Left ventricle myocardium inferior (tissue), 1 donor: ENCODE measurements around the gene OSER1. TPM values are rescaled to one million over a fixed set of nuclear protein-coding genes. Genes with fewer than 3 reads are reported as not detected.

Experiments used
- DNase-seq: peaks from one replicate; pipeline ENCODE4 v3.0.0-alpha.2; 2020
- H3K27ac ChIP-seq: fragments of 200-600 bp; replicated peaks from 2 replicates; pipeline ENCODE4 v1.8.0; 2021
- H3K27me3 ChIP-seq: fragments of 200-600 bp; 2 replicates; pipeline ENCODE4 v1.8.0; 2021; ENCODE audit warnings: low read depth
- H3K36me3 ChIP-seq: fragments of 200-600 bp; 2 replicates; pipeline ENCODE4 v1.8.0; 2021
- H3K4me1 ChIP-seq: fragments of 200-600 bp; 2 replicates; pipeline ENCODE4 v1.8.0; 2021
- H3K4me3 ChIP-seq: fragments of 200-600 bp; 2 replicates; pipeline ENCODE4 v1.8.0; 2021; ENCODE audit warnings: mild to moderate bottlenecking, moderate library complexity
- H3K9me3 ChIP-seq: fragments of 200-600 bp; replicated peaks from 2 replicates; pipeline ENCODE4 v1.8.0; 2021
- CTCF ChIP-seq: fragments of 200-600 bp; IDR thresholded peaks from 2 replicates; pipeline ENCODE4 v1.8.0; 2021; ENCODE audit warnings: antibody characterized with exemption, mild to moderate bottlenecking, borderline replicate concordance
- intact Hi-C: fragments of 100-400 bp; cut with micrococcal nuclease; formaldehyde crosslinking; loops from one replicate; pipeline ENCODE4 v1.11.0; 2022
- total RNA-seq: library from RNA; stranded (reverse); fragmentation: NEBNext Ultra II Directional; extraction: Animal tissue kit (Norgen Biotek cat#: 25700); gene quantifications from one replicate; pipeline ENCODE4 v1.2.1, GENCODE V29; 2021
- donor health status: DM: no; HTN: yes; CAD: no; lungs with severe emphysema.

Gene OSER1
- total RNA-seq, 1 donor from 2014 or later, result 34.0 TPM

DNA sequence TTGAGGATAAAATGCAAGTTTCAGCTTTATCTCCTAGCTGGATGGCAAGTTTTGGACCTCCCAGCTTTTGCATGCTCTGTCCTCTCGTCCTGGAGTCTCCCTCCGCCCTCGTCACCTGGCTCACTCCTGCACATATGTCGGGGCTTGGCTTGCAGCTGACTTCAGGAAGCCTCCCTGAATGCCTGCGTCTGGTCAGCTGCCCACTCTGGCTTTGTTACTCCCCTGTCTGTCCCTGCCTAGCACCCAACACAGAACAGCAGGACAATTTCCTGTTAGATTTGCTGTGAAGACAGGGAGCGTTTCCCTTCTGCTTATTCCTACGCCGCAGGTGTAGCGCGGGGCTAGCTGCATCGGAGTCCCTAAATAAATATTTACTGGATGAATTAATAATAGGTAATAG lies 29.0 kb downstream of the OSER1 start:
- intact Hi-C loops, result no loop called here

DNA sequence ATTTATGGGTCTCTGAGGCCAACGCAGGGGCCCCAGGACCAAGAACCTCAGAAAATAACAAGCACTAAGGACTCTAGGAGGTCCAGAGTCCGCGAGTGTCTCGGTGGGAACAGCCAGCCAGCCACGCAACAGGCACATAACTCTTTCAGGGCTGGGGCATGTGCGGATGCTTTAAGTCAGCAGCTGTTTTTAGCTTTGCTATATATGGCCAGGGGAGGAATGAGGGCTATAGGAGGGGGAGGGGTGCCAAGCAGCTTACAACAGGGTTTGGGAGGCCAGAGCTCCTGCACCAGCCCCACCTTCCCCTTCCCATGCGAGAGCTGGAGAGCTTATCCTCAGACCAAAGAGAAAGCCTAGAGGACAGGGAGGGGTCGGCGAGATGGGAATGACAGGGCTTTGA lies 29.8 kb downstream of the OSER1 start:
- H3K9me3 ChIP-seq, result no peaks in the 10 kb centered on the region
- no peaks in the 10 kb centered on the region for H3K36me3 ChIP-seq
- H3K4me1 ChIP-seq, result peaks cover 67% of the 10 kb centered on the region
- intact Hi-C loops, result no loop called here
- peaks cover 3% of the 10 kb centered on the region for H3K27me3 ChIP-seq
- TF ChIP-seq CTCF, result no peak
- peak overlapping the region; percentile 72 for H3K4me3 ChIP-seq
- peak overlapping the region; percentile 94 for H3K27ac ChIP-seq
- DNase-seq, result peak; percentile 72

More for the DNA sequence above, 29.0 kb downstream of the OSER1 start:
- Histone ChIP-seq H3K36me3 (no peaks in the 10 kb centered on the region), H3K9me3 (no peaks in the 10 kb centered on the region), H3K27me3 (peaks cover 3% of the 10 kb centered on the region), H3K4me3 (peak overlapping the region; percentile 72), H3K4me1 (peaks cover 62% of the 10 kb centered on the region), H3K27ac (peak overlapping the region; percentile 94)
- no peak for TF ChIP-seq CTCF
- peak; percentile 43 for DNase-seq

GRCh38 chr20:44176833-44177534 lies 33.6 kb downstream of the OSER1 start:
- H3K4me3 ChIP-seq, result peak overlapping the region; percentile 37
- H3K27me3 ChIP-seq, result no peaks in the 10 kb centered on the region
- peak overlapping the region; percentile 94 for H3K27ac ChIP-seq
- H3K9me3 ChIP-seq, result no peaks in the 10 kb centered on the region
- DNase-seq, result no peak
- H3K4me1 ChIP-seq, result peaks cover 92% of the 10 kb centered on the region
- intact Hi-C loops, result no loop called here
- TF ChIP-seq CTCF, result no peak
- peaks cover 5% of the 10 kb centered on the region for H3K36me3 ChIP-seq

- no peak for TF ChIP-seq CTCF
- intact Hi-C loops, result no loop called here
- no peaks in the 10 kb centered on the region for H3K27me3 ChIP-seq
Observed at GRCh38 chr20:44174996-44175765, 35.4 kb downstream of the OSER1 start.

GRCh38 chr20:44173846-44174245 lies 36.7 kb downstream of the OSER1 start:
- no peaks in the 10 kb centered on the region for H3K9me3 ChIP-seq
- H3K27ac ChIP-seq, result peak overlapping the region; percentile 94
- no peak for TF ChIP-seq CTCF

More at GRCh38 chr20:44174996-44175765, 35.4 kb downstream of the OSER1 start:
- Histone ChIP-seq H3K4me3 (peak overlapping the region; percentile 21), H3K27ac (peak overlapping the region; percentile 94), H3K4me1 (peaks cover 92% of the 10 kb centered on the region), H3K36me3 (peaks cover 5% of the 10 kb centered on the region), H3K9me3 (no peaks in the 10 kb centered on the region)
- no peak for DNase-seq

More at GRCh38 chr20:44173846-44174245, 36.7 kb downstream of the OSER1 start:
- intact Hi-C loops, result no loop called here
- DNase-seq, result no peak
- no peak overlapping the region for H3K4me3 ChIP-seq
- no peaks in the 10 kb centered on the region for H3K27me3 ChIP-seq
- peaks cover 99% of the 10 kb centered on the region for H3K4me1 ChIP-seq
- H3K36me3 ChIP-seq, result peaks cover 5% of the 10 kb centered on the region
